HPDE6-E6E7 (cell line): ENCODE results near the gene UBE2G1.

Experiments used
- DNase-seq: peaks from one replicate; pipeline ENCODE4 v3.0.0; 2011; ENCODE audit warnings: missing footprints; ENCODE audit errors: extremely low spot score

UBE2G1 gene

DNA sequence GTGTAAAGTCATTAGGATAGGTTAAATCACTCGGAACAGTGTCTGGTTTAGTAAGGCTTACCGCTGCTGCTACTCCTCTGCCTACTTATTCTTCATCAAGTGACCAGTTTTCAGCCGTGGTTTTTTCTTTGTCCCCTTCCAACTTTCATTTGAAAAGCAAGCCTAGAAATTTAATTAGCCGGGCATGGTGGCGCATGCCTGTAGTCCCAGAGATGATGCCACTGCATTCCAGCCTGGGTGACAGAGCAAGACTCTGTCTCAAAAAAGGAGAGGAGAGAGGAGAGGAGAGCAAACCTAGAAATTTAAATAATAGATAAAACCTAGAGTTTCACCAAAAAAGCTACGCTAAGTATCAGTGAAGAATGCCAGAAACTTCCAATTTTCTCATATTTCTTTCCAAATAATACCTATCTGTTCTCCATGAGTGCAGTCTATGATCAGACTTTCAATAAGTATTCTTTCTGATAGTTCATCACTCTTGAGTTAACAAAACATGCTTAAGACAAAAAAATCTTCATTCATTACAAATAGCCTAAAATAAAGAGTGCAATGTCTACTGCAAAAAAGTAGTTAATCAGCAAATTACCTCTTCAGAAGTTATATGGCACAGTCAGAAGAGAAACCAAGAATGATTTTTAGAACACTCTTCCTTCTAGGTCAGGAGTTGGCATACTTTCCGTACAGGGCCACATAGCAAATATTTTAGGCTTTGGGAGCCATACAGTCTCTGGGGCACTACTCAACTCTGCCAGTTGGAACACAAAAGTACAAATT lies 117.8 kb downstream of the UBE2G1 start:
- DNase-seq, result no peak

DNA sequence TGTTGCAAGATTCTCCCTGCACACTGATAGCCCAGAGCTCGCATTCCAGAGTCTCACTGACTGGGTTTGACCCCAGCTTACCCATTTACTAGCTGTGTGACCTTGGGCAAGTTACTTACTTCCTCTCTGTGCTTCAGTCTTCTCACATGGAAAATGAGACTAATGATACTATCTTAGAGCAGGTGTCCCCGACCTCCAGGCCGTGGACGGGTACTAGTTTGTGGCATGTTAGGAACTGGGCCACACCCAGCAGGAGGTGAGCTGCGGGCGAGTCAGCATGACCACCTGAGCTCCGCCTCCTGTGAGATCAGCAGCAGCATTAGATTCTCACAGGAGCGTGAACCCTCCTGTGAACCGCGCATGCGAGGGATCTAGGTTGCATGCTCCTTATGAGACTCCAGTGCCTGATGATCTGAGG lies 118.5 kb downstream of the UBE2G1 start:
- DNase-seq, result peak; percentile 67

DNA sequence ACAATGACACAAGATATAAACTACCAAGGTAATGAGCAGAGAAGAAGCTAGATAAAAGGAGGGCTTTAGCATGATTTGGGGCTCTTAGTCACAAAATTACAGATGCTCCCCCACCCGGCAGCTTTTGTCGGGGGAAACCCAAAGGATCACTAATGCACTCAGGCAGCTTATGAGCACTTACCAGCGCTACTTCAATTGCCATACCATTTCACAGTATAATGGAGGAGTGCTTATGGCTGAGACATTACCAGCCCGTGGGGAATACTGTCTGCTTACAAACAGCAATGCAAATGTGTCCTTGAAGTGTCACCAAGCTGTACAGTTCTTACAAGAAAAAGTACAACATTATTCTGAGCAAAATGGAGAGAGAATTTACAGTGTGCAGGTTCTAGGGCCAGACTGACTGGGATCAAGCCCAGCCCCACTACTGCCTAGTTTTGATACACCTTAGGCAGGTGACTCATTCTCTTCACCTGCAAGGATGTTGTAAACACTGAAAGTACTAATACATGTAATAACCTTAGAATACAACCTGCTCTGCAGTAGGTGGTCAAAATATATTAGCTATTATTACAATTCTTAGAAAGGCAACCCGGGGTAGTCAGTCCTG lies 119.0 kb downstream of the UBE2G1 start:
- peak; percentile 81 for DNase-seq

DNA sequence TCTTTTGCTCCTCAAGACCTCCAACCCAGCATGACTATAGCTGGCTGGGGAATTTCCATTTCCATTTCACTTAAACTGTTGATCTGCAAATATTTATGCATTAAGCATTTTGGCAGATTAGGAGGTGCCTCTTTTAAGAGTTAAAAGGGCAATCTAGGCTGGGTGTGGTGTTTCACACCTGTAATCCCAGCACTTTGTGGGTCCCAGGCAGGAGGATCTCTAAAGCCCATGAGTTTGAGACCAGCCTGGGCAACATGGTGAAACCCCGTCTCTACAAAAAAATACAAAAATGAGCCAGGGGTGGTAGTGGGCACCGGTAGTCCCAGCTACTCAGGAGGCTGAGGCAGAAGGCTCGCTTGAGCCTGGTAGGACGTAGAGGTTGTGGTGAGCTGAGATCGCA lies 119.8 kb downstream of the UBE2G1 start:
- no peak for DNase-seq

DNA sequence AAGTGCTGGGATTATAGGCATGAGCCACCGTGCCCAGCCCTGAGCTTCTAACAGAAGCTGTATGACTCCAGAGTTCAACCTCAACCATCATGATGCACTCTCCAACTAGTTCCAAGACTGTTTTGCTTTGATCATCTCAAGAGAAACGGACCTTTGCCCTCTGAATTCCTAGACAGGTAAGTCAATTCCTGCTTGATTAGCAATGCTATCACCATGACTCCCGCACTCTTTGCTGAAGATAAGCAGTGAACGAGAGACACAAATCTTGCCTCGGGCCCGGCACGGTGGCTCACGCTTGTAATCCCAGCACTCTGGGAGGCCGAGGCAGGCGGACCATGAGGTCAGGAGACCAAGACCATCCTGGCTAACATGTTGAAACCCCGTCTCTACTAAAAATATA lies 124.9 kb downstream of the UBE2G1 start:
- no peak for DNase-seq

DNA sequence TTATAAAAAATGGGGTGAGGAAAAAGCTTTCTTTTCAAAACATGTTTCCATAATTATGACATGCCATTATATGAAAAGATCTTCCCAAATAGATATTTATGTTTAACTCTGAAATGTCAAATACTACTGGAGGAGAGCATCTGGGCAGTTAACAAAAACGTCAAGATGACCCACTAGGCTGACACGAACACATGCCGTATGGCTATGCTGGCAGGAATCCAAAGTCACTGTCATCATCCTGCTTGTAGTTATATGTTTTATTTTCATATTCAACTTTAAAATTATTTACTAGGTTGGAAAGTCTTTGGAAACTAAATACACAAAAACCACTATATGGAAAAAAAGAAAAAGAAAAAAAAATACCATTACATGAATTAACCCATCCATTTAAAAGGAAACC lies 130.0 kb downstream of the UBE2G1 start:
- no peak for DNase-seq

DNA sequence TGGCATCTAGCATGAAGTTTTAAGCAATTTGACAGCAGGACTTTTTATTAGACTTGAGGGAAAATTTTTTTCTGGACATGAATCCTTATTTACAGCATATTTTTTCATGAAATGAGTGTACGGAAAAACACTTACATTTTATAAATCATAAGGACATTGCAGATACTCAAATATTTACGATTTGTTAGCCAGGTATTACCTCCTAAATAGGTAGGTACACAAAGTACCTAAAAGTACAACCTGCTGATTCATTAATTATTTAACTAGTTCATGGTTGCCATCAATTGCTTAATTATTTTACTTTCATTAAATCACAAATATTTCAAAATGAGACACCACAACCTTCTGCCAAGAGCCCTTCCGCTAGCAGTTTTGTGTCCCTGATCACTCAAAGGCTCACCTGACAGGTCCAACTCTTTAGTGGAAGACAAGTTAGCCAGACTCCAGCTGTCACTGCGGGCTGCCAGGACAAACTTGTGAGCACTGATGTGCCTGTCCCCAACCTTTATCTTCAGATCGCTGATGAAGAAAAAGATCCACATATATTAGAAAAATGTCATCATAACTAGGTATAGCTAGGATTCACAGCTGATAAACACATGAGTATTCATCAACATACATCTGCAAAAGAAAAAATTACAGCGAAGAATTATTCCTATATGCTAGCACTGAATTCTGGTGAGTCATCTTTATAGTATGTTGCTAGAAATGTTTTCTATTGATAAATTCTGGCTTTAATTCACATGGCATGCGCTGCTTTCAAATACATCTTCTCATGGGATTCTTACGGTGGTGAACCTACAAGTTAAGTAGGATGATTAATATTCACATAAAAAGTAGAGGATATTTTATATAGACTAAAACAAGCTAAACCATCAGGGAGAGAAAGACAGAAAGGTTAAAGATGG lies 130.8 kb downstream of the UBE2G1 start:
- no peak for DNase-seq

DNA sequence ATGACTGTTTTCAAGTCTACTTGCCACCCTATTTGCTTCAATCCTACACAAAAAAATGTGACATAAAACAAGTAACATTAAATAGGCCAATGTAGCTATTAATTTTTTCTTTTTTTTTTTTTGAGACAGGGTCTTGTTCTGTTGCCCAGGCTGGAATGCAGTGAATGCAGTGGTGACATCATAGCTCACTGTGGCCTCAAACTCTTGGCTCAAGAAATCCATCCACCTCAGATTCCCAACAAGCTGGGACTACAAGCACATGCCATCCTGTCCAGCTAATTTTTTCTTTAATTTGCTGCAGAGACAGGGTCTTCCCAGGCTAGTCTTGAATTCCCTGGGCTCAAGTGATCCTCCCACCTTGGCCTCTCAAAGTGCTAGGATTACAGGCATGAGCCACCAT lies 132.1 kb downstream of the UBE2G1 start:
- no peak for DNase-seq

DNA sequence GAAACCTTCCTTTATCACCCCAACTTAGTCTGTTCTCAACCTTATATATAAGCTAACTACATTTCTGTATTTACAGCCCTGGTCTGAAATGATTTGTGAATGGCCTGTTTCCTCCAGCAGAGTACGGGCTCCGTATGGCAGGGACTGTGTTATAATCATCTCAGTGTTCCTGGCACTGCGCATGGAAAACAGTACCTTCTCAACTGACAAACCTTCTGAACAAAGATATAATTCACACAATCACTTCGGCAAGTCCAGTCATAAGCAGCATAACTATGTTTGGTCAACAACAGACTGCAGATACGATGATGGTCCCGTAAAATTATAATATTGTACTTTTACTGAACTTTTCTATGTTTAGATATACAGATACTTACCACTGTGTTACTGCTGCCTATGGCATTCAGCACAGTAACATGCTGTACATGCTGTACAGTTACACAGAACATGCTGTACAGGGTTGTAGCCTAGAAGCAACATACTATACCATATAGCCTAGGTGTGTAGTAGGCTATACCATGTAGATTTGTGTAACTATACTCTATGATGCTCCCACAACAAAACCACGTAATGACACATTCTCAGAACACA lies 132.7 kb downstream of the UBE2G1 start:
- no peak for DNase-seq

DNA sequence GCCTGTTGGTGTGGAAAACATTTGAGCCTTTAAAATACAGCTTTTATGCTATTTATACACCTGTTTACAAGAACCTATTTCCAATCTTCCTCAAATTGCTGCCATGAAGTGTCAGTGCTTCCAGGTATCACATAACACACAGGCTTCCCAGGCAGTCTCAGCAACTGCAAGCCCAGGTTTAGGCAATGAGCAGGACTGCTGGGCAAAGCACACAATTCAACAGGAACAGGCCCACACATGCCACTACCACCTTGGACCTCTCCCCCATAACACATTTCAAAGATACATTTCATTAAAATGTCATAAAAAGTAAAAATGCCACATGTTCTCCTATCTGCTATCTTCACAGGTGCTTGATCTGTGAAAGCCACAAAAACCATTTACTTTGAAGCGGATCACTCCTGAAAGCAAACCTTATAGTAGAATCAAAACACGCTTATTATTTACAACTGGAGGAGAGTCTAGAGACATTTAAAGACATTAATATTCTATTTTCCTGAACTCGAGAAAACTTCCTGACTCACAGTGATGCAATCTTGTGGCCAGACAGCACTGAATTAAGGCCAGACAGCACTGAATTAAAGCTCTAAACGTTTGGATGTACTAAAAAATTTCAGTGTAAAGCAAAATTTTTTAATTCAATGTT lies 134.2 kb downstream of the UBE2G1 start:
- DNase-seq, result peak; percentile 31

DNA sequence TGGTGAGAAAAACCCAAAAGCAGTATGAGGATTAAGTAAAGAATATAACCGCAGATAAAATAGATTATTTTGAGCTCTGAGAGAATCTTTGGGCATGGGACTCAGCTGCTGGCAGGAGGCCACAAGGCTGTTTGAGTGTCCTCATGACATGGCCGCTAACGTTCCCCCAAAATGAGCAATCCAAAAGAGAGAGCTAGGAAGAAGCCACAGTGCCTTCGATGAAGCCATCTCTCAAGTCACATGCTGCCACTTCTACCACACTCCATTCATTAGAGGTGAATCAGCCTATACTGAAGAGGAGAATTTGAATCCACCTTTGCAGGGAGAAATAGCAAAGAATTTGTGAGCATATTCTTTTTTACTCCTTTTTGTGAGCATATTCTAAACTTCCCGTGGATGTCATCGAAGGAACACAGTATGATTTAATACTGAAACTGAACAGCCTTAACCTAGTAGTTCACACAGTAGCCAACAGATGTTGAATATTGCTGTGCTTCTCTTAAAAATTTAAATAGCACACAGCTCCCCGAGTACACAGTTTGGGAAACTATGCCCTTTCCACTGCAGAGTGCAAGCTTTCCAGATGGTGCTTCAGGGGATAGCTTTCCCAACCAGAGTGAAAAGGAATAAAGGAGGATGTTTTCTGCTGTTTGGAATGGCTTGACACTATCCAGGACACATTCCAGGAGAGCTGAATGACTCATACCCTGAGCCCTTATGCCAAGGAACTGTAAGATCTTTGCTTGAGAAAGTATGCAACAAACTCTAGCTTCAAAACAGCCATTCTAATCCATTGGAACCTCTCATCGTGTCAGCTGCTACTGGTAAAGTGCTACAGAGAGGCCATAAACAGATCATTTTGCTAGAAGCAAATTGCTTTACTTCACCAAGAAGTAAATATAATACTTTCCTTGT lies 136.6 kb downstream of the UBE2G1 start:
- peak; percentile 32 for DNase-seq

DNA sequence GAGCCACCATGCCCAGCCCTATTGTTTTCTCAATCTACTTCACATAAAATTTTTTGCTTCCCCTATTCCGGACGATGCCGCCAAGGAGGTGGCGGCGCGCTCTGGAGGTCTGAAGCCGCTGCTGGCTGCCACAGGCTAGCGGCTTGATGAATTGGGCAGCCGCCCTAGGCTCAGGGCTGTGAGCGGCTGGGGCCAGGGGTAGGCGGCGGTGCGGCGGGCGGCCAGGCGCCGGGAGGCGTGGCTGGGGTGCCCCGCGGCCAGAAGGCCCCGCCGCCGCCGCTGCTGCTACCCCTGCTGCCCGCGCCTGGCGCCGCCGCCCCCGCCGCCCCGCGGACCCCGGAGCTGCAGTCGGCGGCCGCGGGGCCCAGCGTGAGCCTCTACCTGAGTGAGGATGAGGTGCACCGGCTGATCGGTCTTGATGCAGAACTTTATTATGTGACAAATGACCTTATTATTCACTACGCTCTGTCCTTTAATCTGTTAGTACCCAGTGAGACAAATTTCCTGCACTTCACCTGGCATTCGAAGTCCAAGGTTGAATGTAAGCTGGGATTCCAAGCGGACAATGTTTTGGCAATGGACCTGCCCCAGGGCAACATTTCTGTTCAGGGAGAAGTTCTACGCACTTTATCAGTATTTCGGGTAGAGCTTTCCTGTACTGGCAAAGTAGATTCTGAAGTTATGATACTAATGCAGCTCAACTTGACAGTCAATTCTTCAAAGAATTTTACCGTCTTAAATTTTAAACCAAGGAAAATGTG lies 144.4 kb downstream of the UBE2G1 start:
- DNase-seq, result no peak

DNA sequence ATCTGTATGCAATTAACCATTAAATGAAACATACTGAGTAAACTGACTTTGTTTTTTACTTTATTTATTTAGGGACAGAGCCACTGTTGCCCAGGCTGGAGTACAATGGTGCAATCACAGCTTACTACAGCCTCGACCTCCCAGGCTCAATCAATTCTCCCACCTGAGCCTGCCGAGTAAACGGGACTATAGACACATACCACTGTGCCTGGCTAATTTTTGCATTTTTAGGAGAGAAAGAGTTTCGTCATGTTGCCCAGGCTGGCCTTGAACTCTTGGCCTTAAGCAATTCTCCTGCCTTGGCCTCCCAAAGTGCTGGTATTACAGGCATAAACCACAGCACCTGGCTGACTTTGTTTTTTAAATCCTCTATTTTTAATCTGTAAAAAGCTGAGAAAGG lies 145.3 kb downstream of the UBE2G1 start:
- no peak for DNase-seq

DNA sequence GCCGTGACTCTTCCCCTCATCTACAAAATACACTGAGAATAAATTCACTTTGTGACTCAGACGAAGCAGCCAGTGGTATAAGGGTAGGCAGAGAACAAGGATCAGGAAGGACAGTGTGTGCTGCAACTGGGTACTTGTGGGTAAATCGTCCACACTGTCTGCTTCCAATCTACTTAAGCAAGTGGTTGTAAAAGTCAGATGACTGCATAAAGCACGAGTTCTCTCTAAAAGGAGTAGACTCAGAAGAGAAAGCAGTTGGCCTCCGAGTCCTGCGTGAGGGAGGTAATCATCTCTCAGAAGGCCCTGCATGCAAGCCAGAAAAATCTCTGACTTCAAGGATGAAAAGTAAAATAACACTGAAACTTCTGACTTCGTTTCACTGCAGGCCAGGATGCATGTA lies 145.8 kb downstream of the UBE2G1 start:
- no peak for DNase-seq
